Tibial nerve (tissue), 4 donors: ENCODE data around the gene ZNF460. TPM values are rescaled to one million over a fixed set of nuclear protein-coding genes. Genes with fewer than 3 reads are reported as not detected.

ENCODE experiments used
- DNase-seq, 2 donors: peaks; one replicate each; pipeline ENCODE4 v3.0.0-alpha.2; 2019; ENCODE audit warnings: low spot score in 2 of 2
- H3K27ac ChIP-seq, 4 donors: fragments of 200-600 bp; sonication (generic) in 3 of 4; one replicate each; pipeline ENCODE4 v1.5.1; 2017 to 2019; ENCODE audit warnings: mild to moderate bottlenecking in 1 of 4
- H3K27me3 ChIP-seq, 2 donors: fragments of 200-600 bp; sonication (generic) in 1 of 2; one replicate each; pipeline versions ENCODE4 v1.5.1 to v1.6.0; 2017 to 2019
- H3K36me3 ChIP-seq, 3 donors: fragments of 200-600 bp; sonication (generic); one replicate each; pipeline ENCODE4 v1.5.1; 2018 to 2019
- H3K4me1 ChIP-seq, 4 donors: fragments of 200-600 bp; sonication (generic) in 3 of 4; one replicate each; pipeline ENCODE4 v1.5.1; 2017 to 2019
- H3K4me3 ChIP-seq, 4 donors: fragments of 200-600 bp; sonication (generic) in 3 of 4; one replicate each; pipeline ENCODE4 v1.5.1; 2017 to 2019; ENCODE audit warnings: mild to moderate bottlenecking in 1 of 4, moderate library complexity in 1 of 4
- H3K9me3 ChIP-seq, 4 donors: fragments of 200-600 bp; sonication (generic) in 3 of 4; one replicate each; pipeline ENCODE4 v1.5.1; 2017 to 2019
- CTCF ChIP-seq, 5 experiments: fragments of 200-600 bp in 3 of 5; fragments of 450-650 bp in 2 of 5; sonication (generic) in 3 of 5; IDR thresholded peaks; one replicate each; pipeline ENCODE4 v1.5.1; 2016 to 2019; ENCODE audit warnings: antibody characterized with exemption in 5 of 5, mild to moderate bottlenecking in 3 of 5, moderate library complexity in 2 of 5
- EP300 ChIP-seq, 2 donors: sonication (generic); formaldehyde crosslinking; IDR thresholded peaks; one replicate each; pipeline ENCODE4 v1.6.1; 2017; ENCODE audit warnings: antibody characterized with exemption in 2 of 2, mild to moderate bottlenecking in 1 of 2
- POLR2A ChIP-seq, 2 donors: fragments of 450-650 bp; IDR thresholded peaks; one replicate each; pipeline ENCODE4 v1.6.1; 2017; ENCODE audit warnings: antibody characterized with exemption in 2 of 2, mild to moderate bottlenecking in 2 of 2, moderate library complexity in 2 of 2
- WGBS, 2 donors: methylation state at CpG; one replicate each; pipeline ENCODE4 v1.1.5; 2018; 5-methylcytosine and 5-hydroxymethylcytosine counted together
- total RNA-seq, 4 donors: library from RNA; depleted of rRNA; stranded (reverse); fragments of >200 nt; gene quantifications; one replicate each; pipeline ENCODE4 v1.1.0, GENCODE V29; 2016

The ZNF460 gene
- total RNA-seq, 4 donors from 2014 or later, result 68.4 to 94.3 (median 85.1) TPM

DNA sequence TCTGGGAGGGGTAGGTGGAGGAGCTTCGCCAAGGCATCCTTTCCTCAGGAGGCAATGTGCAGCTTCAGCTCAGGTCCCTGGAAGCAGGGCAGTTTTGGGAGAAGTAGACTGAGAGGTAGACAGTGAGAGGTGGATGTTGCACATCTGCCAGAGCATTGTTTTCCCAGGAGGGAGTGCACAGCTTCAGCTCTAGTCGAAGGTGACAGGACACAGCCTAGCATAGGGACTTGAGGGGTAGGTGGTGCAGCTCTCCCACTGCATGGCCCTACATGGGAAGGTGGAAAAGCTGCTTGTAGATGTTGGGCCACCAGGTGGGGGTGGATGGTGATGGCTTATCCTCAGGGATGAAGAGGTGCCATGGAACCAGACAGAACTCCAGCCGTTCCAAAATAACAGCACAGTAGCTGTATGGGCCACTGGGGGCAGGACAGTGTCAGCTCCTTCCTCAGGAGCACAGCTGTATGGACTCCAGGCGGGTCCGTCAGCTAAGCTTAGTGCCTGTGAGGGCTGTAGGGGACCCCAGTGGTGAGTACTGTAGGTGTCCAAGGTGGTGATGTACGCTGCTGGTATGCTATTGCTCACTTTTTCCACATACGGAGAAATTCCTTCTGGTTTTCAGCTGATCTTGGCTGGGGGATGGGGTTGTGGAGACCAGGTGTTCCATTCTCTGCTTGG is 22.6 kb downstream of the ZNF460 start:
- no peak overlapping the region for H3K4me3 ChIP-seq
- TF ChIP-seq POLR2A (IDR thresholded peaks at IDR 0.05), result no peak
- no peak for TF ChIP-seq CTCF (IDR thresholded peaks at IDR 0.05)
- no peak for TF ChIP-seq EP300 (IDR thresholded peaks at IDR 0.05)
- no peaks in the 10 kb centered on the region for H3K27me3 ChIP-seq
- WGBS, 2 donors, result 79 to 81% methylated on average over 7 of the region's 7 CpGs
- H3K9me3 ChIP-seq, result peaks cover 0 to 70% (median 10%) of the 10 kb centered on the region in 4 donors
- DNase-seq, result no peak
- peaks cover 0 to 6% (median 0%) of the 10 kb centered on the region in 4 donors for H3K4me1 ChIP-seq
- H3K27ac ChIP-seq, result no peak overlapping the region
- H3K36me3 ChIP-seq, result peaks cover 0 to 76% (median 12%) of the 10 kb centered on the region in 3 donors

DNA sequence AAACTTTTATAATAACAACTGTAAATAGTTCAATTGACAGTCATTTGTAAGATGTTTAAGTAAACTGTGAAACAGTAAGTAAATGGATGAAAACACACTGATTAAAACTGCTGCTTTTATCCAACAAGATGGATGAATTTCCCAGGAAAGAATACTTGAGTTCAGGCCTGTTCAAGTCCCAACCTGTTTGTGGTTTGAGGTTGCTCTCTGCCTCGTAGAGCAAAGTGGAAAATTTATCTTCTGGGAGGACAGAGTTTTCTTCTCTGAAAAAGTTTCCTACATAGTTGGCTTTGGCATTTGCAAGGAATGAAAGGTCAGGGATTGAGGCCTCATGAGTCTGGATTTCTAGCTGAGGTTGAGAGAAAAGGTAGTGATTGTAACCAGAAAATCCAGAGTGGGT is 24.8 kb downstream of the ZNF460 start:
- peaks cover 0 to 56% (median 12%) of the 10 kb centered on the region in 3 donors for H3K36me3 ChIP-seq
- DNase-seq, result no peak
- no peak overlapping the region for H3K4me3 ChIP-seq
- H3K27me3 ChIP-seq, result no peaks in the 10 kb centered on the region
- TF ChIP-seq CTCF (IDR thresholded peaks at IDR 0.05), result no peak
- TF ChIP-seq POLR2A (IDR thresholded peaks at IDR 0.05), result no peak
- TF ChIP-seq EP300 (IDR thresholded peaks at IDR 0.05), result no peak
- H3K4me1 ChIP-seq, result peaks cover 0 to 6% (median 0%) of the 10 kb centered on the region in 4 donors
- H3K27ac ChIP-seq, result no peak overlapping the region
- peaks cover 0 to 59% (median 4%) of the 10 kb centered on the region in 4 donors for H3K9me3 ChIP-seq
- 0 to 3% methylated on average over 1 of the region's 1 CpG for WGBS, 2 donors

DNA sequence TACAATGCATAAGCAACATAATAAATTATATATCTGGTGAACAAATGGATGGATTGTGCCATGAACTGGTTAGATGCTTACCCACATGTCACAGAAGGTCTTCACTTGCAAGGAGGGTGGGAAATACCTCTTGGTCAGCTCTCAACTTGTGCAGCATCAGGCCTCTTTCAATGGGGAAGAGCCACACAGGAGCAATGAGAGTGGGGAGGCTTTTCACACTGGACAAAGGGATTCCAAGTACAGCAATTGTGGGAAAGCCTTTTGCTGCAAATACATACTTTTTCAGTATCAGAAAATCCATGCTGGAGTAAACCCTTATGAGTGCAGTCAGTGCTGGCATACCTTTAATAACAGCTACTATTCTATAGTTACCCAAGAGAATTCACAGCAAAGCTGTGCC is 28.2 kb downstream of the ZNF460 start:
- no peaks in the 10 kb centered on the region for H3K27me3 ChIP-seq
- H3K27ac ChIP-seq, result no peak overlapping the region
- TF ChIP-seq POLR2A (IDR thresholded peaks at IDR 0.05) (no peak), EP300 (IDR thresholded peaks at IDR 0.05) (no peak), CTCF (IDR thresholded peaks at IDR 0.05) (no peak)
- H3K4me1 ChIP-seq, result no peaks in the 10 kb centered on the region
- H3K4me3 ChIP-seq, result no peak overlapping the region
- peaks cover 0 to 21% (median 0%) of the 10 kb centered on the region in 3 donors for H3K36me3 ChIP-seq
- no peak for DNase-seq
- peaks cover 0 to 25% (median 0%) of the 10 kb centered on the region in 4 donors for H3K9me3 ChIP-seq

DNA sequence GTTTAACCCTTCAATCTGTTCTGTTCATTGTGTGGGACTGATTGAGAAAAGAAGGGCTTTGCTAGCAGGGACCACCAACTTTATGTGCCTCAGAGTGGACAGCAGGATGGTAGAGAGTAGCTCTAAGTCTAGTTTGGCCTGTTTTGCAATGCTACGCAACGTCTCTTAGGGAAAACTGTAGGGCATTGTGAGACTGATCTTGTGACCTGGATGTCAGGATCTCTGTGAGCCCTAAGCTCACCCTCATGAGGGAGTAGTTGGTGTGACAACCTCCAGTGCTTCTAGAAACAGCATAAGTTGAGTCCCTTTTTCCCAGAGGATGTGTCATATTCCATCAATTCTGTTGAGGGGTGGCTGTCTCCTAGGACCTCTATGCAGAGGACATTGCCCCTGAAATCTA is 30.5 kb downstream of the ZNF460 start:
- H3K4me1 ChIP-seq, result no peaks in the 10 kb centered on the region
- no peaks in the 10 kb centered on the region for H3K36me3 ChIP-seq
- H3K9me3 ChIP-seq, result peaks cover 0 to 19% (median 0%) of the 10 kb centered on the region in 4 donors
- no peak for DNase-seq
- TF ChIP-seq EP300 (IDR thresholded peaks at IDR 0.05) (no peak), CTCF (IDR thresholded peaks at IDR 0.05) (no peak), POLR2A (IDR thresholded peaks at IDR 0.05) (no peak)
- WGBS, 2 donors, result 65 to 70% methylated on average over 2 of the region's 2 CpGs
- H3K4me3 ChIP-seq, result no peak overlapping the region
- no peaks in the 10 kb centered on the region for H3K27me3 ChIP-seq
- H3K27ac ChIP-seq, result no peak overlapping the region

DNA sequence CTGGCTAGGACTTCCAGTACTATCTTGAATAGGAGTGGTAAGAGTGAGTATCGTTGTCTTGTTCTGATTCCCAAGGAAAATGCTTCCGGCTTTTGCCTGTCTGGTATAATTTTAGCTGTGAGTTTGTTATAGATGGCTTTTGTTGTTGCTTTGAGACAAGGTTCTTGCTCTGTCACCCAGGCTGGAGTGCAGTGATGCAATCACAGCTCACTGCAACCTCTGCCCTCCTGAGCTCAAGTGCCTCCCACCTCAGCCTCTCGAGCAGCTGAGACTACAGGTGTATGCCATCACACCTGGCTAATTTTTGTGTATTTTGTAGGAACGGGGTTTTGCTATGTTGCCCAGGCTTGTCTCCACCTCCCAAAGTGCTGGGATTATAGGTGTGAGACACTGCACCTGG is 33.9 kb downstream of the ZNF460 start:
- H3K27me3 ChIP-seq, result peaks cover 0 to 5% of the 10 kb centered on the region in 2 donors
- WGBS, 2 donors, result 68 to 77% methylated on average over 4 of the region's 4 CpGs
- H3K4me1 ChIP-seq, result no peaks in the 10 kb centered on the region
- H3K9me3 ChIP-seq, result peaks cover 0 to 15% (median 0%) of the 10 kb centered on the region in 4 donors
- no peak overlapping the region for H3K27ac ChIP-seq
- no peaks in the 10 kb centered on the region for H3K36me3 ChIP-seq
- no peak for TF ChIP-seq EP300 (IDR thresholded peaks at IDR 0.05)
- no peak for TF ChIP-seq CTCF (IDR thresholded peaks at IDR 0.05)
- TF ChIP-seq POLR2A (IDR thresholded peaks at IDR 0.05), result no peak
- no peak overlapping the region for H3K4me3 ChIP-seq
- DNase-seq, result no peak
